HG02763 (cell line): ENCODE results near the gene SHISAL2A.

Experiments used
- ATAC-seq: cut with Tn5 transposase; IDR thresholded peaks from one replicate; pipeline ENCODE4 v1.9.1; 2021; ENCODE audit warnings: mild to moderate bottlenecking, moderate library complexity; ENCODE audit not compliant: unreplicated experiment

The SHISAL2A gene

GRCh38 chr1:52658795-52659194 is 25.8 kb downstream of the SHISAL2A start:
- ATAC-seq: no peak

GRCh38 chr1:52659356-52659755 is 26.4 kb downstream of the SHISAL2A start:
- ATAC-seq: no peak

DNA sequence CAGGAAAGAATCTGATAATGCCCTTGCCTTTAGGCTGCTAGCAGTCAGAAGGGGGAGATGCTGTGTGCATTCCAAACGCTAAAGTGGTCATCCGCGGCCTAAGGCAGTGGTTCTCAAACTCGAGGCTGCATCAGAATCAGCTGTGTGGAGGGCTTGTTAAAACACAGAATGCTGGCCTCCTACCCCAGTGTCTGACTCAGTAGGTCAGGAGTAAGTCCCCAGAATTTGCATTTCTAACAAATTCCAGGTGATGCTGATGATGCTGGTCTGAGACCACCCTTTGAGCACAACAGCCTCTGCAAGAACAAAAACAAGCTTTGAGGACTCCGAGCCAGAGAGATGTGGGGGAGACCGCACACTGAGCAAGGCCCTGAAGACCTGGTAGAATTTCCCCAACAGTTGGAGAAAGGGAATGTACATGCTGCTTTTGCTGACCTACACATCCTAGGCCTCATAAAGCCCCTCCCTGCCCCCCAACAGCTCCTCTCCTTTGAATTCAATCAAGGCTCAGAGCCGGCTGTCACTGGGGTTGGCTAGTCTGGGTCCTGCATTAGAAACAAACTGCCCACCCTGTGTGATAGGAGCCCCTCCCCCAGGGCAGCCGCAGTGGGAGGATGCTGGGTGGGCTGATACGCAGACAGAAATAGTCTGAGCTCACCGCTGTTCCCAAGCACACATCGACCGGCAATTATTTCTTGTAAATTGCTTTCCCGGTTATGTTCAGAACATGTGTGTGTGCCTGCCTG is 27.1 kb downstream of the SHISAL2A start:
- no peak for ATAC-seq

DNA sequence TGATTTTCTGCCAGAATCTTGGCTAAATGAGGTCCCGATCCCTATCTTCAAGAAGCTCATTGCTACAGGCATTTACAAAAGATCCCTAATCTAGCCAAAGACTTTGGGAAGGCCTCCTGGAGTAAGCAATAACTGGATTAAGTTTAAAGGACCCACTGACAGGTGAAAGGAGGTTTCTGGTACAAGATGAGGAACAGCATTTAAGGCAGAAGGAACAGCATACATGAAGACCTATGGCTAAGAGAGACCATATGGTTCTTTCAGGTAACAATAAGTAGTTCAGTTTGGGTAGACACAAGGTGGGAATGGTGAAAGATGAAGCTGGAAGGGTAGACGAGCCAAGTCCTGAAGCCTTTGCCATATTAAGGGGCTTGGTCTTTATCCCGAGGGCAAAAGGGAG is 27.8 kb downstream of the SHISAL2A start:
- ATAC-seq: no peak

DNA sequence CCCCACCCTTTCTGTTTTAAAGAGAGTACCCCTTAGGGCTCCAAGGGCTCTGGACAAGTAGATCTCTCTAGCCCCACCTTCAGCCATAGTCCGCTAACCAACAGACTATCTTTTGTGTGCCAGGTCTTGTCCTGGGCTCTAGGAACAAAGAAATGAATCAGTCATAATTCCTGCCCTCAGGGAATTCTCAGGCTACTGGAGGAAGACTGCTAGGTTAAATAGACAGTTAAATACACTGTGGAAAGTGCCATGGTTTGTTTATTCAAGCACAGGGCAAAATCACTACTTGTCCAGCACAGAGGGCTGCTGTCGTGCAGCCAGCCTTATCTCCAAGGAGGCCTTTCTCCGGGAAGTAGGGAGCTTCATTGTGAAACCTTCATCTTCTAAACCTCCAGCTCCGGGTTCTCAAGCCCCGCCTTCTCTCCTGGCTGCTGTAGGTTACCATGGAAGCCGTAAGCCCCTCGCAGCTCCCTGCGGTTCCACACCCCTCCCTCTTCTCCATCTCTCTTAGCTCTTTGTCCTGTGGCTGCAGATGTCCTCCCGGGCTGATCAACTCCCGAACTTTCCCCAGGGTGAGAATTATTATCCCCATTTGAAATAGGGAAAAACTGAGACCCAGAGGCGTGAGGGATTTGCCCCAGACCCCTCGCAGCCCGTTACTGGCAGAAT is 29.8 kb downstream of the SHISAL2A start:
- ATAC-seq: no peak

- ATAC-seq: no peak
Observed at GRCh38 chr1:52663716-52664115, 30.7 kb downstream of the SHISAL2A start.

DNA sequence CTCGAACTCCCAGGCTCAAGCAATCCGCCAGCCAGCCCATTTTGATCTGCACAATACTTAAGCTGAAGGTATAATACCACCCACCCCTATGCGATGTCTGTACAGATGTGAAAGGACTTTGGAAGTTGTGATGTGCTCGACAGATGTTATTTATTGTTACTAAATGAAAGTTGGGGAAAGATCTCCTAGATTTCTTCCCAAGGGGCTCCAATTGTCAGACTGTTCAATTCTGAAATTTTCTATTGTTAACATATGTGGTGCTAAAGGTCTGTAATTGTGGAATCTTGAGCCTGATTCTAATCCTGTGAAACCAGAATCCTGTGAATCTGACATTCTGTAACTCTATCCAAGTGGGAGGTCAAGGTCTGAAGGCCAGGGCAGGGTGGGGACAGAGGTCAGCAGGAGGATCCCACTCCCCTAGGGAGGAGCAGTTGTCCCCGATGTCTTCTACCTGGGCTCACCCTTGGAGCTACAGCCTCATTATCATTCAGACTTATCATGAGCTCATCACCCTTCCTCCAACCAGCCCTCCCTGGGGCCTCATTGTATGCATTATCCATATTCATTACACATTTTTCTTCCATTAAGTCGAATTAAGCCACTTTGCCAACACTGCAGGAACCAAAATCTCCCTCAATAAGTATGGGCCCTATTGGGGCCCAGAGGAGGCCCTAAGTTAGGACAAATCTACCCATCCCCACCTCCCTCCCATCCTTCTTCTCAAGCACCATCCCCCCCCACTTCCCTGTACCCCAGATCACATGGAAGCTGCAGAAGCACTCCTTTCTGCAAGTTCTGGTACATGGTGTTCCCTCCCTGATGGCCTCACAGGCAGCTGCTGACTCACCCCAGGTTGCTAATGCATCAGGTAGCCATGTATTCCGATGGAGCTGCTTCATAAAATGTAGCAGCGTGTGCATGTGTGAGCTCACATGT is 32.3 kb downstream of the SHISAL2A start:
- no peak for ATAC-seq

DNA sequence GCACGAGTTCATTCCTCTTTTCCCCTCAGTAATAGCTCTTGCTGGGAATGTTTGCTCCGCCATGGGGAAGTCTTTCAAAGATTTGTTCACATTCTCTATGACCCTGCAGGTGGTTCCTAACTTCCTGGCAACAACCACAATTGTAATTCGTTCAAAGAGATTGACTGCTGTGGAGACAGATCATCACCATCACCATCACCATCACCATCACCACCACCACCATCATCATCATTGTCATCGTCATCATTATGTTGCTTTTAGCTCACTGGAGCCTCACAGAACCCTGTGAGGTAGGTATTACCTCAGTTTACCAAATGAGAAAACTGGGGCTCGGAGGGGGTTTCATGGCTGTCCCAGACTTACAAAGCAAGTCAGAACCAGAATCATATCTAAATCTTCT is 34.3 kb downstream of the SHISAL2A start:
- no peak for ATAC-seq

GRCh38 chr1:52667984-52668383 is 35.0 kb downstream of the SHISAL2A start:
- ATAC-seq: no peak

GRCh38 chr1:52668711-52669110 is 35.7 kb downstream of the SHISAL2A start:
- no peak for ATAC-seq

GRCh38 chr1:52669696-52670095 is 36.7 kb downstream of the SHISAL2A start:
- no peak for ATAC-seq

DNA sequence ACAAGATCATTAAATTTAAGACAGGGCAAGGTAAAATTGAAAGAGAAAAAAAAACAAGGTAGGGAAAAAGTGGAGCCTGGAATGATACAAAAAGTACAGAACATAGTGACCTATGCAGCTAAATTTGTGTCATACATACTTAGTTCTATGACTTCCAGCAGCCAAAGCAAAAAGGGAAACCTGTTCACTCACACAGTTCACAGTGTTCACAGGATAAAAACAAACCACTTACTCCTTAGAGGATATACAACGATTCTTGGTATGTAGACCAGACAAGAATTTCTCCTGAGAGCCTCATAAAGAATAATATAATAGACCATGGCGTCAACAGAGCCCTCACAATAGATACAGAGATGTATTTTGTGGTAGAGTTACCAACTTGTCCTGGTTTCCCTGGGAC is 37.6 kb downstream of the SHISAL2A start:
- no peak for ATAC-seq

- no peak for ATAC-seq
Observed at GRCh38 chr1:52672946-52673345, 40.0 kb downstream of the SHISAL2A start.

- no peak for ATAC-seq
Observed at GRCh38 chr1:52673513-52673912, 40.5 kb downstream of the SHISAL2A start.

DNA sequence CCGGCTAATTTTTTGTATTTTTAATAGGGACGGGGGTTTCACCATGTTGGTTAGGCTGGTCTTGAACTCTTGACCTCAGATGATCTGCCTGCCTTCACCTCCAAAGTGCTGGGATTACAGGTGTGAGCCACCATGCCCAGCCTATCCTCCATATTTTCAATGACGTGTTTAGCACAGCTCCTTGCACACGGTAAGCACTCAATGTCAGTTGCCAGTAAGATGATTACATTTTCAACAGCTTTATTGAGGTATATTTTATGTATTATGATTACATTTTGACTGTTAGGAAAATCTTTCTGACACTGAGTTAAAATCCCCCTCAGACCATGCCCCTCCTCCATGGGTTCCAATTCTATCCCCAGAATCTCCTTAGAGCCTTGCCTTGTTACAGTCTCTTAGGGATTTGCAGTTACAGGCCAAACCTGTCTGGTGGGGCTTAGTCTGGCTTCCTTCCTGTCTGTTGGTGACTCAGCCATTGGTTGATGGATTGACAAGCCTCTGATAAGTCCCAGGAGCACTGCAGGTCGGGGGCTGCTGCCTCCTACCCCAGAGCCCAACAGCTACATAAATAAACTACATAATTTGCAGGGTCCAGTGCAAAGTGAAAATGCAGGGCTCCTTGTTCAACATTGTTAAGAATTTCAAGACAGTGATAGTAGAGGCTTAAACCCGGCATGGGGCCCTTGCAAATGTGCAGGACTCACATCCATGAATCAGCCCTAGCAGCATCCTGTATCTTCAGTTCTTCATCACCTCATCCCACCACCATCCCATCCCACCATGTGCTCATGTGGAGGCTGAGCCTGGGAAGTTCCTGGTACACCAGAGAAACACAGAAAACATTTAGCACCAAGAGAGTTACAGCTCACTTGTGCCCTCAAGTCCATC is 41.8 kb downstream of the SHISAL2A start:
- ATAC-seq: no peak

GRCh38 chr1:52676249-52676903 is 43.4 kb downstream of the SHISAL2A start:
- ATAC-seq: no peak

DNA sequence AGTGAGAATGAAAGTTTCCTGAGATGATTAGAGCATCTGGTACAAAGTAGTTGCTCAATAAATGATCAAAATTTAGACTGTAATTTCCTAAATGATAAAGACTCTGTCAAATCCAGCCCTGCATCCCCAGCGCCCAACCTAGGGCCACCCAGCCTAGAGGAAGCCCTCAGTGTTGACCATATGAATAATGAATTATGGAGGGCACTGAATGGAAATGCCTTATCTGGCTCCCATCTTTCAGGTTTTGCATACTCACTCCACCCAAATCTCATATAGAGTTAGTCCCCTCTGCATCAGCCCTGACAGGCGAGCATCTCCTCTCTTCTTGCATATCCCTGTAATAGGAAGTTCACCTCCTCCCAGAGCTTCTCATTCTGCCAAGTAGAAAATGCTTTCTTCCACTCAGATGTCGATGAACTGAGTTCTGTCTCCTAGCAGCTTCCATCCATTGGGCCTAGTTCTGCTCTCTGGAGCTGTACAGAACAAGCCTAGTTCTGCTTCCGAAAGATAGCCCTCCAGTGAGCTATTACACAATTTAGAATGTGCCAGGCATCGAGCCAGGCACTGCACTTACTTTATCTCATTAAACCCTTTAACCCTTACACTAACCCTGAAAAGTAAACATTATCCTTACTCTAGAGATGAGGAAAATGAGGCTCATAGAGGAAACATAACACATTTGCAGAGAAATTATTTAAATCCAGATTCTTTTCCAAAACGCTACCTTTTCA is 44.3 kb downstream of the SHISAL2A start:
- no peak for ATAC-seq

DNA sequence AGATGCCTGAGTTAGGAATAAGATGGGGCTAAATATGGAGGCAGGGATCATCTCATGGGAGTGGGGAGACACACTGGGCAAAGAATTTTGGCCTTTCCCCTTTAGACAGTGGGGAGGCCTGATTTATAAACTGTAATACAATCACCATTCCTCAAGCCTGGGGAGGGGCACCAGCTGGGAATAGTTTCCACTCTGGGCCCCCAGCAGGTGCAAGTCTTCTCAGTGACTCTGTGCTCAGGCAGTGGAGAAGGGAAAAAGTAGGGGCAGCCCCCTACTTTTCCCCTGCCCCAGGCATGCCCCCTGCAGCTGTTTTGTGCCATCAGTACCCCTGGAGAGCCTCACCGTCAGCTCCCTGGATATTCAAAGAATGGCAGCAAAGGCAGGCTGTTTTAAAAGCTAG is 46.1 kb downstream of the SHISAL2A start:
- no peak for ATAC-seq

GRCh38 chr1:52679498-52679897 is 46.5 kb downstream of the SHISAL2A start:
- ATAC-seq: no peak
